Fibroblast of lung (primary cell): ENCODE results near the gene TSPAN18.

Experiments used
- CTCF ChIP-seq, 2 donors: IDR thresholded peaks in 1 of 2; conservative IDR thresholded peaks in 1 of 2; 1 replicate in 1 of 2; 2 replicates in 1 of 2; pipeline ENCODE4 v1.5.1; 2011 to 2012; ENCODE audit warnings: low read length in 2 of 2, control low read depth in 1 of 2, inconsistent platforms in 1 of 2, low read depth in 1 of 2, mild to moderate bottlenecking in 1 of 2
- EZH2 ChIP-seq: IDR thresholded peaks from 2 replicates; pipeline ENCODE4 v1.5.1; 2012; ENCODE audit warnings: low read length, control low read depth, mild to moderate bottlenecking; ENCODE audit errors: missing control alignments

- TF ChIP-seq CTCF (conservative IDR thresholded peaks at IDR 0.05 in 1 of 2, IDR thresholded peaks at IDR 0.05 in 1 of 2; ENCODE audit: low read depth in 1 of 2, low read length in 2 of 2), result no peak
- TF ChIP-seq EZH2, result no peak
Observed at GRCh38 chr11:44811841-44812448, 85.2 kb downstream of the TSPAN18 start.
